ENCODE data around the gene HS1BP3.

- TF ChIP-seq CTCF (IDR thresholded peaks at IDR 0.05) (no peak), POLR2A (IDR thresholded peaks at IDR 0.05) (no peak)
Observed at GRCh38 chr2:20594048-20594750, 56.7 kb downstream of the HS1BP3 start.

Measured in thyroid gland (tissue), 4 donors.